LNCAP (cell line): Measurements from ENCODE around the gene PIBF1.

ENCODE experiments used
- TF ChIP-seq, protein P1 (sequence below): fragments of 450-650 bp; IDR thresholded peaks from 2 replicates; pipeline ENCODE4 v1.5.1; 2017; ENCODE audit warnings: mild to moderate bottlenecking

The PIBF1 gene

DNA sequence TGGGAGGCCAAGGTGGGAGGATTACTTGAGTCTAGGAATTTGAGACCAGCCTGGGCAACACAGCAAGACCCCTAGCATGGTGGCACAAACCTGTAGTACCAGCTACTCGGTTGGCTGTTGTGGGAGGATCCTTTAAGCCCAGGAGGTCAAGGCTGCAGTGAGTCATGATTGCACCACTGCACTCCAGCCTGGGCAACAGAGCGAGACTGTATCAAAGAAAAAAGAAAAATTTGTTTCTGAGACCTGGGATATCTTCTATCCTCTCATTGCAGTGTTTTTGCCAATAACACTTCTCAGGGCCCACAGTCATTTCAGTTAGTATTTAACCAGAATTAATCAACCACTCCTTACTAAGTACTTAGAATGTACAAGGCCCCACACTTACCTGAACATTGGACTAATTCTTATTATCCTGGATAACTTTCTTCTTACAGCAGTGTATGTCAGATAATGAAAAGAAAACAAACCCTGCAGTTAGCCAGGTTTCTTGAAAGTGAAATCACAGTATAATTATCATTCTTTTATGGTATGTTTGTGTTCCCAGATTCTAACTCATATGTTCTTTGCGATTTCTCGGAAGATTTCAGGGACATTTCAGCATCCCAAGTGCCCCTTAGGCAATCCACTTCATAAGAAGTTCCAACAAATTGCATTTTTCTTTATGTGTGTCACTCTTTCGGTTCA lies 201.3 kb downstream of the PIBF1 start:
- TF ChIP-seq, protein P1, sequence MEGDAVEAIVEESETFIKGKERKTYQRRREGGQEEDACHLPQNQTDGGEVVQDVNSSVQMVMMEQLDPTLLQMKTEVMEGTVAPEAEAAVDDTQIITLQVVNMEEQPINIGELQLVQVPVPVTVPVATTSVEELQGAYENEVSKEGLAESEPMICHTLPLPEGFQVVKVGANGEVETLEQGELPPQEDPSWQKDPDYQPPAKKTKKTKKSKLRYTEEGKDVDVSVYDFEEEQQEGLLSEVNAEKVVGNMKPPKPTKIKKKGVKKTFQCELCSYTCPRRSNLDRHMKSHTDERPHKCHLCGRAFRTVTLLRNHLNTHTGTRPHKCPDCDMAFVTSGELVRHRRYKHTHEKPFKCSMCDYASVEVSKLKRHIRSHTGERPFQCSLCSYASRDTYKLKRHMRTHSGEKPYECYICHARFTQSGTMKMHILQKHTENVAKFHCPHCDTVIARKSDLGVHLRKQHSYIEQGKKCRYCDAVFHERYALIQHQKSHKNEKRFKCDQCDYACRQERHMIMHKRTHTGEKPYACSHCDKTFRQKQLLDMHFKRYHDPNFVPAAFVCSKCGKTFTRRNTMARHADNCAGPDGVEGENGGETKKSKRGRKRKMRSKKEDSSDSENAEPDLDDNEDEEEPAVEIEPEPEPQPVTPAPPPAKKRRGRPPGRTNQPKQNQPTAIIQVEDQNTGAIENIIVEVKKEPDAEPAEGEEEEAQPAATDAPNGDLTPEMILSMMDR: no peak

DNA sequence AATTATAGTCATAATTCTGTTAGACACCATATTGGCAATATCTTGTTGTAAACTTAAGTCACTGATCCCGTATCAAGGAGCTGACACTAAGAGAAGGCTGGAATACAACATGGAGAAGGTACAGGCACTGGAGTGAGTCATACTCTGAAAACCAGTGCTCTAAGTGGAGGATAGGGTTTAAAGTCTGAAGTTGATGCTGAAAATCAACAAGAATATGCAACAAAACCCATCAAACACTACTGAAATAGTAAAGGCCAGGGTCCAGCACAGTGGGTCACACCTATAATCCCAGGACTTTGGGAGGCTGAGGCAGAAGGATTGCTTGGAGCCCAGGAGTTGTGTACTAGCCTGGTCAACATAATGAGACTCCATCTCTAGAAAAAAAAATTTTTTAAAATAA lies 203.7 kb downstream of the PIBF1 start:
- TF ChIP-seq, protein P1: no peak

DNA sequence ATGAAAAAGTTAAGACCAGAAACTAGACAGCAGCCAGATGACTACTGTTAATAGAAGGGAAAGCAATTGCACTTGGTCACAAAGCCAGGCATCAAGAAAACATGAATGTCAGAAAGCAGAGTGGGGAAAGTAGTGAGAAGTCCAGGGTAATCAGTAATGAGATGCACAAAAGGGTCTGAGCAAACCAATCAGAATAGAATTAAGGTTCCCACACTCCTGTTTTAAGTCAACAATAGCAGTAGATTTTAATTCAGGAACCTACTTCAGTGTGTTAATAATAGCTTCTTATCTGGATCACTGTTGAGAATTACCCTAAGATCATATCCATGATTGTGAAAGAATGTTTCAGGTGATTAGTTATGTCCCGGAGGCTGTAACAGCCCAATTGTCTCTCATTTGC lies 204.3 kb downstream of the PIBF1 start:
- TF ChIP-seq, protein P1: no peak

DNA sequence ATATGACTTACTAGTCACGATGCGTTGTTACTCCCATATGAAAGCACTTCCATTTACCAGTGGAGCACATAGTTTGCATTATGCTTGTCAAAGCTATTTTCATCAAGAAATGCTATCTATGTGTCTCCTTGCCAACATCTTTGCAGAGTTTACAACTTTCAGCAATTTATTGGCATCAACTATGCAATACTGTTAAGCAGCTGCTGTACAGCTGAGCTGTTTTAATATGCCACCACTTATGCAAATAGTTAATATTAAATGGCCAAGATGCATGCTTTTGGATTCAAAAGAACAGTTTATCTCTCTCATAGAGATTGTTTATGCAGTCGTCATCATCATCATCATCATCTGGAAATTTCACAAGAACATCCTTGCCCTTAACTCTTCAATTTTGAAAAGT lies 209.0 kb downstream of the PIBF1 start:
- TF ChIP-seq, protein P1: no peak

DNA sequence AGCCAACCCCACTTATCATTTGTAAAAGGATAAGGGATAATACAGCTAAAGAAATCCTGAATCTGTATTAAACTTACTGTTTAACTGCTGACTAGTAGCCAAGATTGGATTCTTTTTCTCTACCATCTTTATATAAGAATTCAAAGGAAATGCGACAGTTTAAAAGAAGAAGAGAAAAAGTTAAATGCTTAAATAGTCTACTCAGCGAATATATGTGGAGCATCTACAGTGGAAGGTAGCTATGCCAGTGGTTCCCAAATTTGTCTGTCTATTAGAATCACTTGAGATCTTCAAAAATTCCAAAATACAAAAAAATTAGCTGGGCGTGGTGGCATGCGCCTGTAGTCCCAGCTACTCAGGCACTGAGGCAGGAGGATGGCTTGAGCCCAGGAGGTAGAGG lies 216.1 kb downstream of the PIBF1 start:
- TF ChIP-seq, protein P1: no peak

DNA sequence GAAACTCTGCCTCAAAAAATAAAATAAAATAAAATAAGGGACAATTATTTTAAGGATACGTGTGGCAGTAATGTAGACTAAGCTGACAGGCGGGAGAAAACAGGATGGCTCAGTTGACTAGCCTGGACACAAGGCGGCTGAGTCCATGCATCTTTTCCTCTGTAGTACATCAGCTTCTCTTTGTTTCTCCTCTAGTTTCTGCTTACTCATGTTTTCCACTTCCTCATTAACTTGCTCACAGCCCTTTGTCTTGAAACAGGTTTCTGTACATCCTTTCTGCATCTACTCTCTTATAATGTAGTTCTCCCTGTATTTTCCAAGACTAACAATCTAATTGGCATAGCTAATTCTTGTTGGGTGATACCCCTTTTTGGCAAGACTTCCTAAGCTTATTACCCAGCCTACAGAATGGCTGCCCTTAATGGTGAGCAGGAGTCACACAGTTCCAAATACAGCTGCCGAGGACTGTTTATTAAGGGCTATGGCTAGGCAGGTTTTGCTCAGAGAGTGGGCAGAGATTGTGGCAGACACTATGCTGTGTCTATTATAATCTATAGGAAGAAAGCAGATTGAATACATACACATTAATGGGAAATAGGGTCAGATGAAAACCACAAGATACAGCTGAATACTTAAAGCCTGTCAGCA lies 218.2 kb downstream of the PIBF1 start:
- TF ChIP-seq, protein P1: no peak

DNA sequence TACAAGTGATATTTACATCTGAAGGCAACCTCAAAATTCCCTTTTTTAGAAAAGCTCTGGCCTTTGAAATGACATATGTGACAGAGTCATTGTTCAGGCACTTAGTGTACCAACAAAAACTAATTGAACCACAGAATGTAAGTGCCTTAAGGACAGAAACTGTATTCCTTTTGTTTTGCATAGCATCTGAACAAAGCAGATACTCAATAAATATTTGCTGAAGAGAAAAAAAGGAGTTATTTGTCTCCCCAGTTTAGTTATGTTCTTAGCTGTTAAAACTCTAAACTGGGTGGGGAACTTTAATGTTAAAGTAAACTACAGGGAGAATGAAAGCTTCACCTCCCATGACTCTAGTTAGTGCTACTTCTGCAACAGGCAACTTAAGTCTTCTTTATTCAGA lies 220.0 kb downstream of the PIBF1 start:
- TF ChIP-seq, protein P1: no peak

DNA sequence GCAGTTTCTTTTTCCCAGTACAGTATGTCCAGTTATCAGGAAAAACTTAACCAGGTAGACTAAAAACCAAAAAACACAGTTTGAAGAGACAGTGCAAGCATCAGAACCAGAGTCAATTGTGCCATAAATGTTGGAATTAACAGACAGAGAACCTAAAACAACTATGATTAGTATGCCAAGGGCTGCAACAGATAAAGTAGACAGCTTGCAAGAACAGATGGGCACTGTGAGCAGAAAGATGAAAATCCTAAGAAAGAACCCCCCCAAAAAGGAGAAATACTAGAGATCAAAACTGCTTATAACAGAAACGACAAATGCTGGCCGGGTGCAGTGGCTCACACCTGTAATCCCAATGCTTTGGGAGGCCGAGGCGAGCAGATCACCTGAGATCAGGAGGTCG lies 229.8 kb downstream of the PIBF1 start:
- TF ChIP-seq, protein P1: no peak
